HCT116 (cell line): ENCODE measurements around the gene OR6B2. TPM values are rescaled to one million over a fixed set of nuclear protein-coding genes. Genes with fewer than 3 reads are reported as not detected.

Experiments used
- ATAC-seq: fragments of 200-7000 bp; cut with Tn5 transposase; 2 replicates; pipeline ENCODE4 v1.9.1; 2020; ENCODE audit warnings: mild to moderate bottlenecking, moderate library complexity
- BruUV-seq: library from RNA; stranded (reverse); fragments of 400-500 nt; replicated peaks from 2 replicates; lab custom pipeline; 2021; lab: Mats Ljungman, UMichigan
- CTCF ChIA-PET: fragments of 300-600 bp; sonication (Branson Sonifier 250); formaldehyde crosslinking; loops from one replicate; lab custom pipeline; 2021; ENCODE audit warnings: antibody characterized with exemption; lab: Charles Lee
- POLR2A ChIA-PET: fragments of 300-600, 350-600 bp; sonication (Branson Sonifier 250); formaldehyde crosslinking; loops from one replicate; lab custom pipeline; 2021; ENCODE audit warnings: antibody characterized with exemption; lab: Charles Lee
- RAD21 ChIA-PET, 2 experiments: fragments of 300-600 bp; sonication (Branson Sonifier 250); formaldehyde crosslinking; loops; one replicate each; lab custom pipeline; 2023; ENCODE audit warnings: low total read pairs in 2 of 2; ENCODE audit not compliant: uncharacterized antibody in 2 of 2, unreplicated experiment in 2 of 2, low non-redundant PET in 1 of 2; lab: Charles Lee
- DNase-seq: peaks from one replicate; pipeline ENCODE4 v3.0.0-alpha.2; 2010; ENCODE audit warnings: low read depth, low spot score
- H2AFZ ChIP-seq: fragments of 200-600 bp; shearing (Covaris generic), sonication (generic); 2 replicates; pipeline ENCODE4 v1.6.1; 2017; ENCODE audit warnings: low read depth, mixed run types, mixed read lengths, antibody characterized with exemption, low read length; ENCODE audit not compliant: poor library complexity, severe bottlenecking
- H3K27ac ChIP-seq: 2 replicates; pipeline ENCODE4 v1.5.1; 2012; ENCODE audit warnings: low read depth, low read length
- H3K27me3 ChIP-seq: fragments of 200-600 bp; sonication (generic); 2 replicates; pipeline ENCODE4 v1.6.1; 2016; ENCODE audit warnings: mixed run types, low read length, mixed read lengths; ENCODE audit not compliant: insufficient read depth
- H3K36me3 ChIP-seq, 2 experiments: fragments of 200-500 bp in 1 of 2; fragments of 200-600 bp in 1 of 2; sonication (Bioruptor generic) in 1 of 2; sonication (generic) in 1 of 2; 2 replicates each; pipeline versions ENCODE4 v1.5.1 to v1.6.1; 2014 to 2016; ENCODE audit warnings: low read length in 2 of 2, inconsistent platforms in 1 of 2, mixed read lengths in 1 of 2, mixed run types in 1 of 2; ENCODE audit not compliant: insufficient read depth in 2 of 2, control insufficient read depth in 1 of 2
- H3K4me1 ChIP-seq, 2 experiments: fragments of 200-600 bp in 1 of 2; sonication (generic) in 1 of 2; 2 replicates each; pipeline versions ENCODE4 v1.5.1 to v1.6.1; 2012 to 2017; ENCODE audit warnings: low read length in 2 of 2, inconsistent platforms in 1 of 2, mild to moderate bottlenecking in 1 of 2, mixed read lengths in 1 of 2, mixed run types in 1 of 2, moderate library complexity in 1 of 2; ENCODE audit not compliant: insufficient read depth in 2 of 2, control insufficient read depth in 1 of 2
- H3K4me2 ChIP-seq: fragments of 200-600 bp; sonication (generic); 2 replicates; pipeline ENCODE4 v1.6.1; 2017; ENCODE audit warnings: mixed run types, low read length, mixed read lengths
- H3K4me3 ChIP-seq, 2 experiments: fragments of 200-600 bp in 1 of 2; sonication (generic) in 1 of 2; replicated peaks in 1 of 2; 2 replicates each; pipeline ENCODE4 v1.5.1; 2011 to 2016; ENCODE audit warnings: low read length in 2 of 2, control low read depth in 1 of 2, low read depth in 1 of 2, mild to moderate bottlenecking in 1 of 2, mixed read lengths in 1 of 2, mixed run types in 1 of 2
- H3K79me2 ChIP-seq: fragments of 200-600 bp; sonication (generic); 2 replicates; pipeline ENCODE4 v1.6.1; 2017; ENCODE audit warnings: mild to moderate bottlenecking, mixed run types, low read length, moderate library complexity, mixed read lengths; ENCODE audit not compliant: insufficient read depth
- H3K9ac ChIP-seq: fragments of 200-600 bp; sonication (generic); 2 replicates; pipeline ENCODE4 v1.6.1; 2016; ENCODE audit warnings: low read length, mixed read lengths
- H3K9me2 ChIP-seq: fragments of 200-600 bp; sonication (generic), shearing (Covaris generic); 2 replicates; pipeline ENCODE4 v1.6.1; 2017; ENCODE audit warnings: mixed run types, mild to moderate bottlenecking, moderate library complexity; ENCODE audit not compliant: insufficient read depth
- H3K9me3 ChIP-seq, 2 experiments: fragments of 200-500 bp in 1 of 2; fragments of 200-600 bp in 1 of 2; sonication (Bioruptor generic) in 1 of 2; sonication (generic) in 1 of 2; 2 replicates each; pipeline ENCODE4 v1.6.1; 2014 to 2017; ENCODE audit warnings: low read length in 2 of 2, mixed read lengths in 2 of 2, inconsistent platforms in 1 of 2, low read depth in 1 of 2, mild to moderate bottlenecking in 1 of 2, mixed run types in 1 of 2, moderate library complexity in 1 of 2; ENCODE audit not compliant: control insufficient read depth in 1 of 2, insufficient read depth in 1 of 2
- H4K20me1 ChIP-seq: fragments of 200-600 bp; sonication (generic), shearing (Covaris generic); 2 replicates; pipeline ENCODE4 v1.6.1; 2017; ENCODE audit warnings: mixed run types, mild to moderate bottlenecking, moderate library complexity; ENCODE audit not compliant: insufficient read depth
- CBX3 ChIP-seq: IDR thresholded peaks from 2 replicates; pipeline ENCODE4 v1.6.1; 2012; ENCODE audit warnings: low read depth
- CEBPB ChIP-seq: IDR thresholded peaks from 2 replicates; pipeline ENCODE4 v1.6.1; 2012; ENCODE audit warnings: low read depth
- CTCF ChIP-seq, 3 experiments: fragments of 200-600 bp in 1 of 3; sonication (generic) in 1 of 3; IDR thresholded peaks in 2 of 3; conservative IDR thresholded peaks in 1 of 3; 2 replicates each; pipeline ENCODE4 v1.5.1; 2012 to 2017; ENCODE audit warnings: low read depth in 2 of 3, low read length in 2 of 3, antibody characterized with exemption in 1 of 3, borderline replicate concordance in 1 of 3, control low read depth in 1 of 3, mild to moderate bottlenecking in 1 of 3, mixed read lengths in 1 of 3, mixed run types in 1 of 3, moderate library complexity in 1 of 3; ENCODE audit not compliant: insufficient read depth in 1 of 3
- EGR1 ChIP-seq: IDR thresholded peaks from 2 replicates; pipeline ENCODE4 v1.6.1; 2012; ENCODE audit warnings: low read depth
- ELF1 ChIP-seq: IDR thresholded peaks from 2 replicates; pipeline ENCODE4 v1.6.1; 2012; ENCODE audit warnings: low read depth, borderline replicate concordance
- EZH2 ChIP-seq: fragments of 200-600 bp; sonication (generic); IDR thresholded peaks from 2 replicates; pipeline ENCODE4 v1.6.1; 2017; ENCODE audit warnings: antibody characterized with exemption, mixed run types
- EZH2phosphoT487 ChIP-seq: fragments of 200-600 bp; IDR thresholded peaks from 2 replicates; pipeline ENCODE4 v1.6.1; 2018; ENCODE audit warnings: antibody characterized with exemption, borderline replicate concordance
- JUND ChIP-seq: IDR thresholded peaks from 2 replicates; pipeline ENCODE4 v1.6.1; 2012
- POLR2A ChIP-seq: IDR thresholded peaks from 2 replicates; pipeline ENCODE4 v1.7.0; 2011; ENCODE audit warnings: borderline replicate concordance; ENCODE audit not compliant: insufficient read depth, insufficient read length; ENCODE audit errors: extremely low read depth
- POLR2AphosphoS5 ChIP-seq: IDR thresholded peaks from 2 replicates; pipeline ENCODE4 v1.6.1; 2011; ENCODE audit warnings: mild to moderate bottlenecking, low read depth, low read length, moderate library complexity
- SIN3A ChIP-seq: IDR thresholded peaks from 2 replicates; pipeline ENCODE4 v1.6.1; 2012; ENCODE audit warnings: low read depth
- SP1 ChIP-seq: IDR thresholded peaks from 2 replicates; pipeline ENCODE4 v1.6.1; 2012; ENCODE audit warnings: low read depth
- SRF ChIP-seq: IDR thresholded peaks from 2 replicates; pipeline ENCODE4 v1.6.1; 2012; ENCODE audit warnings: low read depth
- TCF7L2 ChIP-seq: IDR thresholded peaks from 2 replicates; pipeline ENCODE4 v1.7.0; 2011; ENCODE audit warnings: borderline replicate concordance, inconsistent platforms; ENCODE audit not compliant: insufficient read depth, insufficient read length; ENCODE audit errors: extremely low read depth
- ZFX ChIP-seq: fragments of 450-650 bp; IDR thresholded peaks from 2 replicates; pipeline ENCODE4 v1.6.1; 2017
- ZNF274 ChIP-seq: fragments of 200-500 bp; sonication (Bioruptor generic); IDR thresholded peaks from 2 replicates; pipeline ENCODE4 v1.6.1; 2014; ENCODE audit warnings: mild to moderate bottlenecking, low read depth, low read length, inconsistent platforms
- intact Hi-C: fragments of 100-400 bp; cut with micrococcal nuclease; formaldehyde crosslinking; loops from 2 replicates; pipeline ENCODE4 v1.10.0; 2022
- total RNA-seq: library from RNA; stranded (reverse); gene quantifications from one replicate; pipeline ENCODE4 v1.2.1, GENCODE V29; 2021; ENCODE audit not compliant: unreplicated experiment
- TF ChIP-seq, protein P1 (sequence below): IDR thresholded peaks from 2 replicates; pipeline ENCODE4 v1.6.1; 2011; ENCODE audit warnings: mild to moderate bottlenecking, low read length, moderate library complexity; ENCODE audit not compliant: insufficient replicate concordance; ENCODE audit errors: extremely low read depth
- TF ChIP-seq, protein P2 (sequence below): IDR thresholded peaks from 2 replicates; pipeline ENCODE4 v1.6.1; 2012; ENCODE audit warnings: low read depth
- TF ChIP-seq, protein P3 (sequence below): IDR thresholded peaks from 2 replicates; pipeline ENCODE4 v1.6.1; 2012
- TF ChIP-seq, protein P4 (sequence below): IDR thresholded peaks from 2 replicates; pipeline ENCODE4 v1.6.1; 2012

OR6B2 gene
- total RNA-seq, 1 experiment from 2014 or later = not detected

DNA sequence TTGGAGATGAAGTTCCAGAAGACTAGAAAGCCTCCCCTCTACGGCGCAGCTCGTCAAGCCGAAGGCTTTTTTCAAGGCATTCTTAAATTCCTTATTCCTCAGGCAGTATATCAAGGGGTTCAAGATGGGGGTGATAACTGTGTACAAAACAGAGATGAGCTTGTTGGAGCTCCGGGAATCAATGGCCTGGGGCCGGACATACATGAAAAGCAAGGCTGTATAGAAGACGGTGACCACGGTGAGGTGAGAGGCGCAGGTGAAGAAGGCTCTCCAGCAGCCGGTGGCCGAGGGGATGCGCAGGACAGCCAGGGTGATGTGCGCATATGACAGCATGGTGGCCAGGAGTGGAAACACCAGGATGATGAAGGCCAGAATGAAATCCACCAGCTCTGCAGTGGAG, 14.9 kb upstream of the OR6B2 start:
- H3K9me2 ChIP-seq = no peaks in the 10 kb centered on the region
- RAD21 ChIA-PET = no interaction called here
- no peak overlapping the region for H2AFZ ChIP-seq
- H3K9ac ChIP-seq = no peak overlapping the region
- H4K20me1 ChIP-seq = no peaks in the 10 kb centered on the region
- intact Hi-C loops = no loop called here
- no peaks in the 10 kb centered on the region for H3K79me2 ChIP-seq
- BruUV-seq = no TSS peak
- H3K27ac ChIP-seq = no peak overlapping the region
- POLR2A ChIA-PET = no interaction called here
- no peak for DNase-seq
- no peaks in the 10 kb centered on the region for H3K4me1 ChIP-seq
- no peaks in the 10 kb centered on the region for H3K9me3 ChIP-seq
- peaks cover 48% of the 10 kb centered on the region for H3K27me3 ChIP-seq
- TF ChIP-seq POLR2AphosphoS5 (no peak), EGR1 (no peak), EZH2 (no peak), CEBPB (no peak), POLR2A (no peak), ZNF274 (no peak), SP1 (no peak), EZH2phosphoT487 (no peak), SRF (no peak), CBX3 (no peak), ELF1 (no peak), TCF7L2 (no peak), SIN3A (no peak), ZFX (no peak), JUND (no peak), CTCF (IDR thresholded peaks at IDR 0.05 in 2 of 3, conservative IDR thresholded peaks at IDR 0.05 in 1 of 3; ENCODE audit: borderline replicate concordance in 1 of 3, insufficient read depth in 1 of 3, low read depth in 2 of 3, low read length in 2 of 3) (no peak)
- TF ChIP-seq, protein P1, sequence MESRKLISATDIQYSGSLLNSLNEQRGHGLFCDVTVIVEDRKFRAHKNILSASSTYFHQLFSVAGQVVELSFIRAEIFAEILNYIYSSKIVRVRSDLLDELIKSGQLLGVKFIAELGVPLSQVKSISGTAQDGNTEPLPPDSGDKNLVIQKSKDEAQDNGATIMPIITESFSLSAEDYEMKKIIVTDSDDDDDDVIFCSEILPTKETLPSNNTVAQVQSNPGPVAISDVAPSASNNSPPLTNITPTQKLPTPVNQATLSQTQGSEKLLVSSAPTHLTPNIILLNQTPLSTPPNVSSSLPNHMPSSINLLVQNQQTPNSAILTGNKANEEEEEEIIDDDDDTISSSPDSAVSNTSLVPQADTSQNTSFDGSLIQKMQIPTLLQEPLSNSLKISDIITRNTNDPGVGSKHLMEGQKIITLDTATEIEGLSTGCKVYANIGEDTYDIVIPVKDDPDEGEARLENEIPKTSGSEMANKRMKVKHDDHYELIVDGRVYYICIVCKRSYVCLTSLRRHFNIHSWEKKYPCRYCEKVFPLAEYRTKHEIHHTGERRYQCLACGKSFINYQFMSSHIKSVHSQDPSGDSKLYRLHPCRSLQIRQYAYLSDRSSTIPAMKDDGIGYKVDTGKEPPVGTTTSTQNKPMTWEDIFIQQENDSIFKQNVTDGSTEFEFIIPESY = no peak
- TF ChIP-seq, protein P2, sequence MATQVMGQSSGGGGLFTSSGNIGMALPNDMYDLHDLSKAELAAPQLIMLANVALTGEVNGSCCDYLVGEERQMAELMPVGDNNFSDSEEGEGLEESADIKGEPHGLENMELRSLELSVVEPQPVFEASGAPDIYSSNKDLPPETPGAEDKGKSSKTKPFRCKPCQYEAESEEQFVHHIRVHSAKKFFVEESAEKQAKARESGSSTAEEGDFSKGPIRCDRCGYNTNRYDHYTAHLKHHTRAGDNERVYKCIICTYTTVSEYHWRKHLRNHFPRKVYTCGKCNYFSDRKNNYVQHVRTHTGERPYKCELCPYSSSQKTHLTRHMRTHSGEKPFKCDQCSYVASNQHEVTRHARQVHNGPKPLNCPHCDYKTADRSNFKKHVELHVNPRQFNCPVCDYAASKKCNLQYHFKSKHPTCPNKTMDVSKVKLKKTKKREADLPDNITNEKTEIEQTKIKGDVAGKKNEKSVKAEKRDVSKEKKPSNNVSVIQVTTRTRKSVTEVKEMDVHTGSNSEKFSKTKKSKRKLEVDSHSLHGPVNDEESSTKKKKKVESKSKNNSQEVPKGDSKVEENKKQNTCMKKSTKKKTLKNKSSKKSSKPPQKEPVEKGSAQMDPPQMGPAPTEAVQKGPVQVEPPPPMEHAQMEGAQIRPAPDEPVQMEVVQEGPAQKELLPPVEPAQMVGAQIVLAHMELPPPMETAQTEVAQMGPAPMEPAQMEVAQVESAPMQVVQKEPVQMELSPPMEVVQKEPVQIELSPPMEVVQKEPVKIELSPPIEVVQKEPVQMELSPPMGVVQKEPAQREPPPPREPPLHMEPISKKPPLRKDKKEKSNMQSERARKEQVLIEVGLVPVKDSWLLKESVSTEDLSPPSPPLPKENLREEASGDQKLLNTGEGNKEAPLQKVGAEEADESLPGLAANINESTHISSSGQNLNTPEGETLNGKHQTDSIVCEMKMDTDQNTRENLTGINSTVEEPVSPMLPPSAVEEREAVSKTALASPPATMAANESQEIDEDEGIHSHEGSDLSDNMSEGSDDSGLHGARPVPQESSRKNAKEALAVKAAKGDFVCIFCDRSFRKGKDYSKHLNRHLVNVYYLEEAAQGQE = no peak
- TF ChIP-seq, protein P3, sequence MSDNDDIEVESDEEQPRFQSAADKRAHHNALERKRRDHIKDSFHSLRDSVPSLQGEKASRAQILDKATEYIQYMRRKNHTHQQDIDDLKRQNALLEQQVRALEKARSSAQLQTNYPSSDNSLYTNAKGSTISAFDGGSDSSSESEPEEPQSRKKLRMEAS = no peak
- TF ChIP-seq, protein P4, sequence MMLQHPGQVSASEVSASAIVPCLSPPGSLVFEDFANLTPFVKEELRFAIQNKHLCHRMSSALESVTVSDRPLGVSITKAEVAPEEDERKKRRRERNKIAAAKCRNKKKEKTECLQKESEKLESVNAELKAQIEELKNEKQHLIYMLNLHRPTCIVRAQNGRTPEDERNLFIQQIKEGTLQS = no peak
- TF ChIP-seq, all 23 proteins: peak for 0
- ATAC-seq = no peak
- CTCF ChIA-PET = no interaction called here
- Histone ChIP-seq H3K36me3 (no peaks in the 10 kb centered on the region), H3K4me3 (no peak overlapping the region), H3K4me2 (no peak overlapping the region)
